Ishikawa (cell line): ENCODE data around the gene RAB8A.

Experiments
- CEBPB ChIP-seq: IDR thresholded peaks from 2 replicates; pipeline ENCODE4 v1.6.1; 2012
- CREB1 ChIP-seq: IDR thresholded peaks from 2 replicates; pipeline ENCODE4 v1.6.1; 2012; ENCODE audit warnings: low read depth
- EGR1 ChIP-seq: IDR thresholded peaks from 2 replicates; pipeline ENCODE4 v1.6.1; 2012
- EP300 ChIP-seq: IDR thresholded peaks from 2 replicates; pipeline ENCODE4 v1.6.1; 2012; ENCODE audit warnings: borderline replicate concordance
- FOXM1 ChIP-seq: IDR thresholded peaks from 2 replicates; pipeline ENCODE4 v1.6.1; 2012; ENCODE audit warnings: low read depth, borderline replicate concordance
- MAX ChIP-seq: IDR thresholded peaks from 2 replicates; pipeline ENCODE4 v1.6.1; 2012
- NFIC ChIP-seq: IDR thresholded peaks from 2 replicates; pipeline ENCODE4 v1.6.1; 2012
- RAD21 ChIP-seq: IDR thresholded peaks from 2 replicates; pipeline ENCODE4 v1.6.1; 2012; ENCODE audit warnings: low read depth
- REST ChIP-seq: IDR thresholded peaks from 2 replicates; pipeline ENCODE4 v1.6.1; 2012; ENCODE audit warnings: low read depth, mild to moderate bottlenecking
- TAF1 ChIP-seq: IDR thresholded peaks from 2 replicates; pipeline ENCODE4 v1.6.1; 2012; ENCODE audit warnings: low read depth, mild to moderate bottlenecking
- TCF12 ChIP-seq: IDR thresholded peaks from 2 replicates; pipeline ENCODE4 v1.6.1; 2012; ENCODE audit warnings: low read depth
- TEAD4 ChIP-seq: IDR thresholded peaks from 2 replicates; pipeline ENCODE4 v1.6.1; 2012
- USF1 ChIP-seq: IDR thresholded peaks from 2 replicates; pipeline ENCODE4 v1.6.1; 2012
- YY1 ChIP-seq: IDR thresholded peaks from 2 replicates; pipeline ENCODE4 v1.6.1; 2012; ENCODE audit warnings: low read depth
- ZBTB7A ChIP-seq: IDR thresholded peaks from 2 replicates; pipeline ENCODE4 v1.6.1; 2012; ENCODE audit warnings: low read depth

RAB8A gene

GRCh38 chr19:16075430-16076153 is 36.1 kb upstream of the RAB8A start:
- TF ChIP-seq MAX (no peak), TAF1 (no peak), FOXM1 (no peak), NFIC (no peak; the same call in 1 of the 2 replicates), USF1 (no peak), REST (no peak), CREB1 (no peak), TCF12 (no peak), EP300 (no peak), RAD21 (no peak), EGR1 (no peak), CEBPB (no peak), ZBTB7A (no peak)

- no peak for TF ChIP-seq CEBPB
- TF ChIP-seq MAX: no peak
- TF ChIP-seq TEAD4: no peak; the same call in 1 of the 2 replicates
- peak; percentile 9; the same call in 1 of the 2 replicates for TF ChIP-seq USF1
- TF ChIP-seq REST: no peak
- no peak; the same call in 1 of the 2 replicates for TF ChIP-seq TCF12
- TF ChIP-seq RAD21: no peak
- TF ChIP-seq CREB1: peak; percentile 88
- no peak for TF ChIP-seq ZBTB7A
- TF ChIP-seq TAF1: no peak
- no peak for TF ChIP-seq FOXM1
- TF ChIP-seq YY1: peak; percentile 59; the same call in 1 of the 2 replicates
- TF ChIP-seq NFIC: no peak; the same call in 1 of the 2 replicates
- TF ChIP-seq EP300: peak; percentile 35; the same call in 1 of the 2 replicates
- TF ChIP-seq EGR1: no peak; the same call in 1 of the 2 replicates
Observed at GRCh38 chr19:16076154-16076957, 35.3 kb upstream of the RAB8A start, which contains the start of gene TPM4. TSS of gene TPM4 (plus strand) at chr19:16076495. CDS start at chr19:16076566, 71 bp downstream.

GRCh38 chr19:16076958-16077611 is 34.6 kb upstream of the RAB8A start:
- peak; percentile 27 for TF ChIP-seq TAF1
- TF ChIP-seq CEBPB: no peak

GRCh38 chr19:16077984-16078758 is 33.5 kb upstream of the RAB8A start:
- TF ChIP-seq YY1 (no peak; the same call in 1 of the 2 replicates), EGR1 (no peak), REST (no peak), USF1 (no peak), RAD21 (no peak), EP300 (no peak), TAF1 (no peak), TCF12 (no peak), CREB1 (no peak), NFIC (no peak), MAX (no peak), FOXM1 (no peak), ZBTB7A (no peak), TEAD4 (no peak), CEBPB (no peak)
